Inferior parietal cortex (tissue), 1 donor: ENCODE data around the gene C11orf42.

Source experiments
- DNase-seq: peaks from one replicate; pipeline ENCODE4 v3.0.0-alpha.2; 2016; ENCODE audit errors: extremely low spot score

Gene C11orf42

GRCh38 chr11:6253197-6253596 is 47.8 kb downstream of the C11orf42 start:
- DNase-seq, result no peak

- DNase-seq, result no peak
These were observed 52.8 kb downstream of the C11orf42 start for GRCh38 chr11:6258141-6258540.

GRCh38 chr11:6258571-6259081 is 53.3 kb downstream of the C11orf42 start:
- no peak for DNase-seq

- no peak for DNase-seq
These were observed 54.9 kb downstream of the C11orf42 start for GRCh38 chr11:6260207-6260726.
